Adrenal gland (tissue), 5 donors: ENCODE data around the gene GARS1.

Experiments
- CTCF ChIP-seq, 6 experiments: fragments of 450-650 bp in 4 of 6; fragments of 200-600 bp in 2 of 6; sonication (generic) in 1 of 6; IDR thresholded peaks; 1 replicate in 5 of 6; 2 replicates in 1 of 6; pipeline versions ENCODE4 v1.5.1 to v1.8.0; 2016 to 2021; ENCODE audit warnings: antibody characterized with exemption in 6 of 6, mild to moderate bottlenecking in 2 of 6, moderate library complexity in 1 of 6
- POLR2A ChIP-seq, 2 donors: fragments of 450-650 bp; IDR thresholded peaks; one replicate each; pipeline ENCODE4 v1.6.1; 2017; ENCODE audit warnings: antibody characterized with exemption in 2 of 2, mild to moderate bottlenecking in 2 of 2, moderate library complexity in 1 of 2
- donor health status: DM: no; HTN: no; CAD: no.

- TF ChIP-seq CTCF (IDR thresholded peaks at IDR 0.05): no peak
- no peak for TF ChIP-seq POLR2A (IDR thresholded peaks at IDR 0.05)
Observed at GRCh38 chr7:30618080-30618676, 23.5 kb downstream of the GARS1 start.
